ENCODE results near the gene MARVELD1.
A peak's percentile ranks its signal among the peaks of the same experiment; 100 is the strongest.

Gene MARVELD1

DNA sequence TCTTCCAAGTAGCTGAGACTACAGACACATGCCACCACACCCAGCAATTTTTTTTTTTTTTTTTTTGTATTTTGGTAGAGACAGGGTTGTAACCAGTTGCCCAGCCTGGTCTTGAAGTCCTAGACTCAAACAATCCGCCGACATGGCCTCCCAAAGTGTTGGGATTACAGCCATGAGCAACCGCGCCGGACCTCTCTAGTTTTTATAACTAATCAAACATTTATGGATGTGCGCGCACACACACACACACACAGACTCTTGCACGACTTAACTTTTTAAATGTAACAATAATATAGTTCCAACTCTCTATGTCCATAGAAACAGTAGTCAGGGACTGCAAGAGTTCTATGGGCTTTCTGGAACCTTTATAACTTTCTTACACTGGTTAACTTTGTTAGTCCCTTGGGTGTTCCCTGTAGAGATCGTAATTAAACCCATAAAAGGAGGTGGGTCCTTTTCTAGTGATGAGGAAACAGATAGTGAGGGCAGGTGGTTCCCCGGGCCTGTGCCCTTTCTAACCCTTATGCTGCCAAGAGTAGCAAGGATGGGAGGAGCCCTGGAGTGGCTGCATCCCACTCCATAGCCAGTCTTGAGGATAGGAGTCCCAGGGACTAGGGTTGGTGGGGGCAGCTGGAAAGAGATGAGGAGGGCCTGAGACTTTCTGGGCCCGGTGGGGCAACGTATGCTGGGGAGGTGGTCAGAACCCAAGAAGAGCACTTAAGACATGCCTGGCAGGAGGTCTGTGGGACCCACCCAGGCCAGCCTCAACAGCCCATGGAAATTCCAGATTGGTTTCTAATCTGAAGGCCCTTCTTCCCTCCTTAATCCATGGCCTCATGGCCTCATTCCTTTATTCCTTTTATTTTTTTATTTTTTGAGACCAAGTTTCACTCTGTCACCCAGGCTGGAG lies 8.6 kb downstream of the MARVELD1 start:
- no peak for DNase-seq
- TF ChIP-seq POLR2A (IDR thresholded peaks at IDR 0.05; ENCODE audit: low read length) (no peak), GATA1 (IDR thresholded peaks at IDR 0.05; ENCODE audit: low read depth, low read length) (no peak)

DNA sequence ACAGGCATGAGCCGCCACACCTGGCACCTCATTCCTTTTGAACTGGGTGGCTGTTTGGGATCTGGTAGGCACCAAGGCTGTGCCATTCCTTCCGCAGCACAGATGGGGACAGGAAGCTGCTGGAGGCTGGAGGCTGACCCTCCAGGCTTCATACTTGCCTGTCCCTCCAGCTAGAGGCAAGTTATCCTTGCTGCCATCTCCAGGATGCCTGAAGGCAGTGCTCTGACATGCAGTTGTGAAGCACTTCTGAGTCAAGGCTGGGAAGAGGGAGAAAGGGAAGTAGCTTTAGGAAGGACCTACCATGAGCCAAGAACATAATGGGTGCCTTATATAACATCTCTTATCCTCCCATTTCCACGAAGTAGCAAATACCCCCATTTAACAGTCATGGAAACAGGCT lies 9.5 kb downstream of the MARVELD1 start:
- DNase-seq = no peak
- TF ChIP-seq GATA1 (IDR thresholded peaks at IDR 0.05; ENCODE audit: low read depth, low read length) (no peak), POLR2A (IDR thresholded peaks at IDR 0.05; ENCODE audit: low read length) (no peak)

DNA sequence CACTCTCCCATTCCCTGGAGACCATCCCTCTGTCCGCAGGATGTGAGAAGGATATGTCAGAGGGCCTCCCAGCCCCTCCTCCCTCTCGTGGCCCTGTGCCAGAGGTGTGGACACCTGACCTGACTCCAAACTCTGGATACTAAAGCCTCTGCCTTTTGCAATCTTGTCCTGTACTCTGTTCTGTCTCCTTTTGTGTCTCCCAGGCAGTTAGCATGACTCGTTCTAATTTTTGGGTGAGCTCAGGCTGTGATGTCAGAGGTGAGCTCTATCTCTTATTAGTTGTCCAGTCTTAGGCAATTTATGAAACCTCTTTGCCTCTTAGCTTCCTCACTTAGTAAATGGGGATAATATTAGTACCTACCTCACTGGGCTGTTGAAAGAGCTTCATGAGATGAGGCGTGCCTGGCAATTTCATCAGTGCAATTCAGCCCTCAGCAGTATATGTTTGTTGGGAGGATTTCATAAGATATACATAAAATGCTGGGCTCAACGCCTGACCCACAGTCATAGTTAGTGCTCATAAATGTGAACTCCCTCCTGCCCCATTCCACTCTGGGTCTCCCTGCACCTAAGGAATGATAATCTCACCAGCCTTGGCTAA lies 10.9 kb downstream of the MARVELD1 start:
- DNase-seq = peak; percentile 26 to 60
- TF ChIP-seq POLR2A (IDR thresholded peaks at IDR 0.05; ENCODE audit: low read length) = no peak
- TF ChIP-seq GATA1 (IDR thresholded peaks at IDR 0.05; ENCODE audit: low read depth, low read length) = no peak

DNA sequence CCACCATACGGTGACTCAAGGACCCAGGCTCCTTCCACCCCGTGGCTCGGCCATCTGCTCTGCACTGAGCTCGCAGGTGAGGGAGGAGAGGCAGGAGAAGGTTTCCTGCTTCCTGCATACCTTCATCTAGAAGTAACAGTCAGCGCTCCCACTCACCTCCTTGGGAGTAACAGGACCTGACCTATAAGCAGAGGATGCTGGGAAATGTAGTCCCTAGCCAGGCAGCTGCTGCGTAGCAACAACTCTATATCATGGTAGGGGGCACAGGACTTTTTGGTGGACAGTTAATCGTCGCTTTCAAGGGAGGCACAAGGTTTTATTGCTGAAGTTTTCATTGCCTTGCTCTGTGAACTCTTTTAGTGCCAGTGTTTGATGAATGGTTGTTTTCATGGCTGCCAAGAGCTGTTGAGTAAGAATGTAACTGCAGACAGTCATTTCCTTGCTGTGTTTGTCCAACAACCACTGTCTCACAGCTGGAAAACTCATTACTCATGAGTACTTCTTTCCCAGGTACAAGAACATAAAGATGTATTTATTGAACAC lies 13.2 kb downstream of the MARVELD1 start:
- DNase-seq = no peak
- TF ChIP-seq POLR2A (IDR thresholded peaks at IDR 0.05; ENCODE audit: low read length) (no peak), GATA1 (IDR thresholded peaks at IDR 0.05; ENCODE audit: low read depth, low read length) (no peak)

DNA sequence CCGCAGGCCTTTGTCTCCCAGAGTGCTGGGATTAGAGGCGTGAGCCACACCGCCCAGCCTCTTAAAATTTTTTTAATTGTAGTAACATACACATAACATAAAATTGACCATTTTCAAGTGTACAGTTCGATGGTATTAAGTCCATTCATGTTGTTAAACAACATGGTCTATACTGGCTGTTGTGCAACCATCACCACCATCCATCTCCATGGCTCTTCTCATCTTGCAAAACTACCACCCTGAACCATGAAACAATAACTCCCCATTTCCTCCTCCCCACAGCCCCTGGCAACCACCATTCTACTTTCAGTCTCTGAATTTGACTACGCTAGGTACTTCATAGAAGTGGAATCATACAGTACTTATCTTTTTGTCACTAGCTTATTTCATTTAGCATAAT lies 15.5 kb downstream of the MARVELD1 start:
- DNase-seq = no peak
- no peak for TF ChIP-seq POLR2A (IDR thresholded peaks at IDR 0.05; ENCODE audit: low read length)
- TF ChIP-seq GATA1 (IDR thresholded peaks at IDR 0.05; ENCODE audit: low read depth, low read length) = no peak

- peak; percentile 64 to 84 for DNase-seq
- TF ChIP-seq GATA1 (IDR thresholded peaks at IDR 0.05; ENCODE audit: low read depth, low read length) (no peak), POLR2A (IDR thresholded peaks at IDR 0.05; ENCODE audit: low read length) (no peak)
These were observed 18.0 kb downstream of the MARVELD1 start for GRCh38 chr10:97731346-97732051.

GRCh38 chr10:97732052-97732359 lies 18.5 kb downstream of the MARVELD1 start:
- DNase-seq = no peak

DNA sequence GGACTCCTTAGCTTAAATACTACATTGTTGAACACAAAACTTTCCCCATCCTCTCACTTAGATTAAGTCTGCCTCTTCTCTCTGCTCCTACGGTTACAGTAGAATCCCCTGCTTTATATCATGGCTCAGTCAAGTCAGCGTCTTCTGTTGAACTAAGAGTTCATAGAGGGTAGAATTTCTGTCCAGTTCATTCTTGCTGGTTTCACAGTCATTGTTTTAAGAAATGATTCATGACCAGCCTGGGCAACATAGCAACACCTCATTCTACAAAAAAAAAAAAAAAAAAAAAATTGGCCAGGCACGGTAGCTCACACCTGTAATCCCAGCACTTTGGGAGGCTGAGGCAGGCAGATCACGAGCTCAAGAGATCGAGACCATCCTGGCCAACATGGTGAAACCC lies 19.7 kb downstream of the MARVELD1 start:
- no peak for DNase-seq
- TF ChIP-seq GATA1 (IDR thresholded peaks at IDR 0.05; ENCODE audit: low read depth, low read length) (no peak), POLR2A (IDR thresholded peaks at IDR 0.05; ENCODE audit: low read length) (no peak)

More at GRCh38 chr10:97732052-97732359, 18.5 kb downstream of the MARVELD1 start:
- TF ChIP-seq GATA1 (IDR thresholded peaks at IDR 0.05; ENCODE audit: low read depth, low read length) (no peak), POLR2A (IDR thresholded peaks at IDR 0.05; ENCODE audit: low read length) (no peak)

DNA sequence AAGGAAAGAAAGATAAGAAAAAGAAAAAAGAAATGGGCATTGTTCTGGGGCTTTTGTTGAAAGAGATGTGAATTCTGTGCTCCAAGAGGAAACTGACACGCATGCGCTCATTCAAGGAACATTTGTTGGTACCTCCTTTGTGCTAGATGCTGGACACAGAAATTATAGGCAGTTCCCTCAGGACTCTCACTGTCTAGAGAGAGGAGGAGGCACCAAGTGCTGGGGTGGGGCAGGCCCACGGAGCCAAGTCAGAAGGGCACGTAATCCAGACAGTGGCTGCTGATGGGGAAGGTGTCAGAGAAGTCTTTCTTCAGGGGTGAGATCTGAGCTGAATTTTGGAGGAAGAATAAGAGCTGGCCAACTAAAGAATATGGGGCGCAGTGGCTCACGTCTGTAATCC lies 20.5 kb downstream of the MARVELD1 start:
- DNase-seq = no peak
- TF ChIP-seq POLR2A (IDR thresholded peaks at IDR 0.05; ENCODE audit: low read length) (no peak), GATA1 (IDR thresholded peaks at IDR 0.05; ENCODE audit: low read depth, low read length) (no peak)

DNA sequence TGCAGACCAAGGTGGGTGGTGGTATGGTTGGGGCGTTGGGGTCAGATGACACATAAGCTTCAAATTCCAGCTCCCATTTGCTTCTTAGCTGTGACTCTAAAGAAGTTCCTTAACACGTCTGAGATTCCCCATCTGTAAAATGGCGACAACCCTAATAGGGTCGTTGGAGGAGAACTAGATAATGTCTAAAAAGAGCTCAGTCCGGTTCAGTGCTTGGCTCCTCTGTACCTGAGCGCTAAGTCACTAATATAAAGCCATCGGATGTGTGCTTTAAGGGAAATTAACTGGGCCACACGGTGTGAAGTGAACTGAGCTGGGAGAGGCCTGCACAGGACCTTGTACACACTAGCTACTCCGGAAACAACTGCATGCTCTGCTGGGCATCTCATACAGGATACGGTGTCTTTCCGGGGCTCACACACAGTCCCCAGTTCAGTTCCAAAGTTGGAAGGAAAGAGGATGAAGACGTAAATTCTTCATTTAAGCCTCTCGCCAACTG lies 22.9 kb downstream of the MARVELD1 start:
- TF ChIP-seq POLR2A (IDR thresholded peaks at IDR 0.05; ENCODE audit: low read length) (no peak), GATA1 (IDR thresholded peaks at IDR 0.05; ENCODE audit: low read depth, low read length) (no peak)
- no peak for DNase-seq

- peak; percentile 97 for TF ChIP-seq POLR2A (IDR thresholded peaks at IDR 0.05; ENCODE audit: low read length)
- TF ChIP-seq GATA1 (IDR thresholded peaks at IDR 0.05; ENCODE audit: low read depth, low read length) = no peak
- peak; percentile 95 to 98 for DNase-seq
These were observed 23.6 kb downstream of the MARVELD1 start, which contains the start of gene ZFYVE27 for GRCh38 chr10:97736902-97737769. Gene ZFYVE27, plus strand, starts transcription at chr10:97737128. Its CDS starts 1,350 bp downstream, at chr10:97738478.

DNA sequence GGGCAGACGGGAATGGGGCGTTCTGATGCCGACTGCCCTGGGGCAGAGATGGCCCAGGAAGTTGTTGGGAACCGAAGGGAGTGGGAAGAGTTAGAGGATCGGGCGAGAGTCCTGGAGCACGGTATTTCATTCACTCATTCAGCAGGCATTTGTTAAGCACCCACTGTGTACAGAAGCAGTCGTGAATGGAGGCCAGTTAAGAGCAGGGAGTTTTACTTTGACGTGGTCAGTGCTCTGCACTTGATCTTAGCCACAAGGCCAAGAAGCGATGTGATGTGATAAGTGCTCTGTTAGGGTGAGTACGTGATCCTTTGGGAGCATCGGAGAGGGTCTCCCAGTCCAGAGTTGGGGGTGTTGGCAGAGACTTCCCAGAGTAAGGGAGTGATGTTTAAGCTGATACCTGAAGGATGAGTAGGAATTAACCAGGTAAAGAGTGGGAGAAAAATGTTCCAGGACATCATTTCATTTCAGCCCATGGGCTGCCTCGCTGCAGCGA lies 24.3 kb downstream of the MARVELD1 start:
- TF ChIP-seq GATA1 (IDR thresholded peaks at IDR 0.05; ENCODE audit: low read depth, low read length) = no peak
- no peak for TF ChIP-seq POLR2A (IDR thresholded peaks at IDR 0.05; ENCODE audit: low read length)
- DNase-seq = peak in 1 of 2 experiments; percentile 56

DNA sequence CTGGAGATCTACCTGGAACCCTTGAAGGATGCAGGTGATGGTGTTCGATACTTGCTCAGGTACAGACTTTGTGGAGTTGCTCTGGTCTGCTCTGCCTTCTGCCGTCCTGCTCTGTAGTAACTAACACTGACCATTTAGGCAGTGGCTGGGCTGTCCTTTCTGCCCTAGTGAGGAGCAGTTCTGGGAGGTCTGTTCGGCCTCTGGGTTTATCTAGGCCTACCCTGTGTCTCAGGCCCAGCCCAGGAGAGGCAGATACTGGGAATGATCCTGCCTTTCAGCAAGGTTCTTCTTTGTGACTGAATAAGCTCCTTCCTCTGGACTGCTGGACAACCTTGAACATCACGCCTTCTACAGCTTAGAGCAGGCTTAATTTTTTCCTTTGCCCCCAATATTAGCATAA lies 25.1 kb downstream of the MARVELD1 start:
- TF ChIP-seq POLR2A (IDR thresholded peaks at IDR 0.05; ENCODE audit: low read length) = no peak
- TF ChIP-seq GATA1 (IDR thresholded peaks at IDR 0.05; ENCODE audit: low read depth, low read length) = no peak

More for the DNA sequence above, 25.1 kb downstream of the MARVELD1 start:
- DNase-seq = peak; percentile 50 to 66

Measured in erythroblast (primary cell).